RWPE2 (cell line): ENCODE measurements around the gene SERP2.

Experiments
- ATAC-seq: fragments of 200-7000 bp; cut with Tn5 transposase; 3 replicates; pipeline ENCODE4 v1.9.1; 2021; ENCODE audit warnings: low read depth
- DNase-seq: peaks from one replicate; pipeline ENCODE4 v3.0.0-alpha.2; 2020; ENCODE audit warnings: low spot score
- H3K27ac ChIP-seq: fragments of 450-650 bp; 2 replicates; pipeline ENCODE4 v1.5.1; 2017; ENCODE audit warnings: mild to moderate bottlenecking; ENCODE audit not compliant: poor library complexity, severe bottlenecking
- H3K27me3 ChIP-seq: fragments of 250-450 bp; sonication (Bioruptor Pico); 2 replicates; pipeline ENCODE4 v1.5.1; 2021; ENCODE audit warnings: mild to moderate bottlenecking, moderate library complexity; ENCODE audit not compliant: insufficient read depth, poor library complexity, severe bottlenecking
- H3K36me3 ChIP-seq: fragments of 250-450 bp; sonication (Bioruptor Pico); 2 replicates; pipeline ENCODE4 v1.5.1; 2020; ENCODE audit warnings: low read depth, mild to moderate bottlenecking, moderate library complexity
- H3K4me1 ChIP-seq: fragments of 250-450 bp; sonication (Bioruptor Pico); 2 replicates; pipeline ENCODE4 v1.5.1; 2021; ENCODE audit warnings: mild to moderate bottlenecking, moderate library complexity; ENCODE audit not compliant: insufficient read depth, poor library complexity, severe bottlenecking
- H3K4me3 ChIP-seq: fragments of 250-450 bp; sonication (Bioruptor Pico); 2 replicates; pipeline ENCODE4 v1.5.1; 2021; ENCODE audit warnings: mild to moderate bottlenecking, moderate library complexity; ENCODE audit not compliant: severe bottlenecking
- H3K9me3 ChIP-seq: fragments of 250-450 bp; sonication (Bioruptor Pico); 2 replicates; pipeline ENCODE4 v1.5.1; 2021; ENCODE audit warnings: mild to moderate bottlenecking, moderate library complexity; ENCODE audit not compliant: severe bottlenecking
- TF ChIP-seq, protein P1 (sequence below): fragments of 450-650 bp; IDR thresholded peaks from one replicate; pipeline ENCODE4 v1.5.1; 2017; ENCODE audit warnings: mild to moderate bottlenecking, moderate library complexity; ENCODE audit not compliant: poor library complexity, severe bottlenecking

Gene SERP2

DNA sequence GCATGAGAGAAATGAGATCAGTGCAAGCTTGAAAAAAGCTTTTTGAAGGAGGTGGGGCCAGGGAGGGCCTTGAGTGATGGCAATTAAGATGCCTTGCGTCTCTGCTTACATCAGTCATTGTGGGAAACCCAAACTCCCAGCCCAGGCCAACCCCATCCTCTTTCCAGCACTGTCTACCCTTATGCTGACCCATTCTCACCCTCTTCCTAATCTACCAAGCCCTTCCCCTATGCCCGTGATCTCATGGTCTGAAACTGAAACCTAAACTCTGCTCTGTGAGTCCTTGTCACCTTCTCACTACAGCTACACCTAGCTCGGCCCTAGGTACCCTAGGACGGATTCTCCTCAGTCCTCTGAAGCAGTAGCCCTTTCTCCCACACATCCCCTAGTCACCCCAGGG lies 36.0 kb upstream of the SERP2 start:
- DNase-seq, result no peak
- no peaks in the 10 kb centered on the region for H3K9me3 ChIP-seq
- H3K36me3 ChIP-seq, result no peaks in the 10 kb centered on the region
- no peak overlapping the region for H3K27ac ChIP-seq
- no peak overlapping the region for H3K4me3 ChIP-seq
- no peak for ATAC-seq
- TF ChIP-seq, protein P1, sequence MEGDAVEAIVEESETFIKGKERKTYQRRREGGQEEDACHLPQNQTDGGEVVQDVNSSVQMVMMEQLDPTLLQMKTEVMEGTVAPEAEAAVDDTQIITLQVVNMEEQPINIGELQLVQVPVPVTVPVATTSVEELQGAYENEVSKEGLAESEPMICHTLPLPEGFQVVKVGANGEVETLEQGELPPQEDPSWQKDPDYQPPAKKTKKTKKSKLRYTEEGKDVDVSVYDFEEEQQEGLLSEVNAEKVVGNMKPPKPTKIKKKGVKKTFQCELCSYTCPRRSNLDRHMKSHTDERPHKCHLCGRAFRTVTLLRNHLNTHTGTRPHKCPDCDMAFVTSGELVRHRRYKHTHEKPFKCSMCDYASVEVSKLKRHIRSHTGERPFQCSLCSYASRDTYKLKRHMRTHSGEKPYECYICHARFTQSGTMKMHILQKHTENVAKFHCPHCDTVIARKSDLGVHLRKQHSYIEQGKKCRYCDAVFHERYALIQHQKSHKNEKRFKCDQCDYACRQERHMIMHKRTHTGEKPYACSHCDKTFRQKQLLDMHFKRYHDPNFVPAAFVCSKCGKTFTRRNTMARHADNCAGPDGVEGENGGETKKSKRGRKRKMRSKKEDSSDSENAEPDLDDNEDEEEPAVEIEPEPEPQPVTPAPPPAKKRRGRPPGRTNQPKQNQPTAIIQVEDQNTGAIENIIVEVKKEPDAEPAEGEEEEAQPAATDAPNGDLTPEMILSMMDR, result no peak
- no peaks in the 10 kb centered on the region for H3K4me1 ChIP-seq
- H3K27me3 ChIP-seq, result no peaks in the 10 kb centered on the region

DNA sequence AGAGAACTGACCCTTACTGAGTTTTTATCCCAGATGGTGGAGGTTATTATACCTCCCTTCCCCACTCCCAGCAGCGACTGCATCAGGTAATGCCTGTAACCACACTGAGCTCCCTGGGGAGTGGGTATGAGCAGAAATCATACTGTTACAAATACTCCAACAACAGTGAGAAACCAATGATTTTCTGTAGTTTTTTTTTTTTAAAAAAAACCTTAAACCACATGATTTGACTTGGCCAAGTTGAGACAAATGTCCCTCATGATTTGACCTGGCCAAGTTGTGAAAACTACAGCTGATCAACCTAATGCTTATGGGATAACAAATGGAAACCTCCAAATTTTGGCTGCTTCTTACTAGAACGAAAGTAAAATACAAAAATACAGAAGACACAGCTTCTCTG lies 33.1 kb upstream of the SERP2 start:
- Histone ChIP-seq H3K36me3 (no peaks in the 10 kb centered on the region), H3K4me1 (no peaks in the 10 kb centered on the region), H3K27ac (no peak overlapping the region), H3K9me3 (no peaks in the 10 kb centered on the region), H3K27me3 (no peaks in the 10 kb centered on the region), H3K4me3 (no peak overlapping the region)
- ATAC-seq (no peak), DNase-seq (no peak)
- TF ChIP-seq, protein P1, result no peak

DNA sequence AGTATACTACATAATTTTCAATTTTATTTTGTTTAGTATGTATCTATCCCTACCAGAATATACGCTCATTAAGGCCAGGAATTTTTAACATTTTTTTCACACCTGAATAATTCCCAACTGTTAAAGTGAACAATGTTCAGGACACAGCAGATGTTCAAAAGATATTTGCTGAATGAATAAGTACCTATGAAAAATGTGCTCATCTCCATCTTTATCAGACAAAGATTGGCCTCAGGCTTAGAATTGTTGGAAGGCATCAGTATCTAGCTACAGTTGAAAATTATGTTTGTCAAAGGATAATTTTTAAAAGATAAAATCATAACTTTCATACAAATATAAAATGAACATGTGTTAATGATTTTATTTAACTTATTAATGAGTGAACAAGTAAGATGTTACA lies 30.9 kb upstream of the SERP2 start:
- ATAC-seq (no peak), DNase-seq (no peak)
- peaks cover 2% of the 10 kb centered on the region for H3K9me3 ChIP-seq
- no peaks in the 10 kb centered on the region for H3K27me3 ChIP-seq
- no peak overlapping the region for H3K27ac ChIP-seq
- TF ChIP-seq, protein P1, result no peak
- H3K36me3 ChIP-seq, result no peaks in the 10 kb centered on the region
- peaks cover 5% of the 10 kb centered on the region for H3K4me1 ChIP-seq
- no peak overlapping the region for H3K4me3 ChIP-seq

- TF ChIP-seq, protein P1, result no peak
- Histone ChIP-seq H3K4me3 (no peak overlapping the region), H3K27ac (no peak overlapping the region), H3K36me3 (no peaks in the 10 kb centered on the region), H3K4me1 (peaks cover 5% of the 10 kb centered on the region), H3K9me3 (peaks cover 2% of the 10 kb centered on the region), H3K27me3 (no peaks in the 10 kb centered on the region)
- DNase-seq, result no peak
- no peak for ATAC-seq
Observed at GRCh38 chr13:44346534-44346933, 27.1 kb upstream of the SERP2 start.

DNA sequence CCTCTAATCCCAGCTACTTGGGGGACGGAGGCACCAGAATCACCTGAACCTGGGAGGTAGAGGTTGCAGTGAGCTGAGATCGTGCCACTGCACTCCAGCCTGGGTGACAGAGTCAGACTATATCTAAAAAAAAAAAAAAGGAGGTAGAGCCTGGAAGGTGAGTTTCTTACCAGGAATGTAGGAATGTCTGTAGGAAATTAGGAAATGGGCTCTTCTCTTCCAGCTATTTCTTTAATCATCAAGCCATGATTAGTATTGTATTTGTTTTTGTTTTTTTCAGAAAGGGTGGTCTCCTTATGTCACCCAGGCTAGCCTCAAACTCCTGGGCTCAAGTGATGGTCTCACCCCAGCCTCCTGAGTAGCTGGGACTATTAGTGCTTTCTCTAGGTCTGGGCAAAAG lies 26.3 kb upstream of the SERP2 start:
- Histone ChIP-seq H3K9me3 (peaks cover 2% of the 10 kb centered on the region), H3K27ac (peak overlapping the region; percentile 3), H3K4me1 (peaks cover 5% of the 10 kb centered on the region), H3K27me3 (no peaks in the 10 kb centered on the region), H3K4me3 (no peak overlapping the region), H3K36me3 (no peaks in the 10 kb centered on the region)
- DNase-seq (no peak), ATAC-seq (no peak)
- TF ChIP-seq, protein P1, result no peak
